Loucy (cell line): ENCODE measurements around the gene STARD8.

Experiments
- H2AFZ ChIP-seq: fragments of 200-600 bp; sonication (generic); 2 replicates; pipeline ENCODE4 v1.6.0; 2016; ENCODE audit warnings: antibody characterized with exemption, mild to moderate bottlenecking, low read length, moderate library complexity
- H3F3A ChIP-seq: fragments of 200-600 bp; 2 replicates; pipeline ENCODE4 v1.6.0; 2016; ENCODE audit warnings: antibody characterized with exemption, low read depth, mild to moderate bottlenecking
- H3K27me3 ChIP-seq: fragments of 200-600 bp; sonication (generic); 2 replicates; pipeline ENCODE4 v1.6.1; 2014; ENCODE audit warnings: low read length, mild to moderate bottlenecking; ENCODE audit not compliant: insufficient read depth, poor library complexity, severe bottlenecking
- H3K36me3 ChIP-seq: fragments of 200-600 bp; sonication (generic); 2 replicates; pipeline ENCODE4 v1.6.1; 2016; ENCODE audit warnings: low read length; ENCODE audit not compliant: insufficient read depth
- H3K4me1 ChIP-seq: fragments of 200-600 bp; sonication (generic); 2 replicates; pipeline ENCODE4 v1.5.1; 2014; ENCODE audit warnings: low read length, mild to moderate bottlenecking; ENCODE audit not compliant: insufficient read depth, poor library complexity, severe bottlenecking
- H3K4me2 ChIP-seq: fragments of 200-600 bp; sonication (generic); 2 replicates; pipeline ENCODE4 v1.6.0; 2014; ENCODE audit warnings: antibody characterized with exemption, low read length, low read depth, mild to moderate bottlenecking; ENCODE audit not compliant: poor library complexity, severe bottlenecking
- H3K4me3 ChIP-seq: fragments of 200-600 bp; sonication (generic); 2 replicates; pipeline ENCODE4 v1.5.1; 2014; ENCODE audit warnings: low read length, mild to moderate bottlenecking, mixed read lengths; ENCODE audit not compliant: poor library complexity, severe bottlenecking
- H3K79me2 ChIP-seq: fragments of 200-600 bp; sonication (generic); 2 replicates; pipeline ENCODE4 v1.6.1; 2014; ENCODE audit warnings: low read length; ENCODE audit not compliant: insufficient read depth
- H3K9ac ChIP-seq: fragments of 200-600 bp; sonication (generic); 2 replicates; pipeline ENCODE4 v1.6.0; 2014; ENCODE audit warnings: mild to moderate bottlenecking, low read depth, low read length, moderate library complexity; ENCODE audit not compliant: poor library complexity, severe bottlenecking
- H3K9me2 ChIP-seq: fragments of 200-600 bp; sonication (generic); replicated peaks from 2 replicates; pipeline ENCODE4 v1.6.1; 2016; ENCODE audit warnings: low read depth, low read length, mixed read lengths
- H3K9me3 ChIP-seq: fragments of 200-600 bp; sonication (generic); 2 replicates; pipeline ENCODE4 v1.6.1; 2014; ENCODE audit warnings: mild to moderate bottlenecking, antibody characterized with exemption, low read length, low read depth; ENCODE audit not compliant: insufficient read depth
- H4K20me1 ChIP-seq: fragments of 200-600 bp; sonication (generic); 2 replicates; pipeline ENCODE4 v1.6.0; 2014; ENCODE audit warnings: antibody characterized with exemption, low read length, mild to moderate bottlenecking; ENCODE audit not compliant: insufficient read depth, poor library complexity, severe bottlenecking
- EZH2phosphoT487 ChIP-seq: fragments of 200-600 bp; IDR thresholded peaks from 2 replicates; pipeline ENCODE4 v1.6.1; 2018; ENCODE audit warnings: antibody characterized with exemption, mild to moderate bottlenecking, moderate library complexity, borderline replicate concordance
- TF ChIP-seq, protein P1 (sequence below): fragments of 200-600 bp; sonication (generic); conservative IDR thresholded peaks from 2 replicates; pipeline ENCODE4 v1.5.1; 2014; ENCODE audit warnings: mild to moderate bottlenecking, antibody characterized with exemption, low read length

The STARD8 gene

GRCh38 chrX:68754406-68754805, 106.9 kb downstream of the STARD8 start:
- H3K9ac ChIP-seq, result no peak overlapping the region
- H3K36me3 ChIP-seq, result no peaks in the 10 kb centered on the region
- H3K9me2 ChIP-seq, result no peaks in the 10 kb centered on the region
- H2AFZ ChIP-seq, result no peak overlapping the region
- no peak overlapping the region for H3K4me2 ChIP-seq
- H4K20me1 ChIP-seq, result no peaks in the 10 kb centered on the region
- H3K4me1 ChIP-seq, result no peaks in the 10 kb centered on the region
- H3K9me3 ChIP-seq, result no peaks in the 10 kb centered on the region
- no peaks in the 10 kb centered on the region for H3K27me3 ChIP-seq
- H3F3A ChIP-seq, result no peaks in the 10 kb centered on the region
- no peaks in the 10 kb centered on the region for H3K79me2 ChIP-seq
- TF ChIP-seq, protein P1, sequence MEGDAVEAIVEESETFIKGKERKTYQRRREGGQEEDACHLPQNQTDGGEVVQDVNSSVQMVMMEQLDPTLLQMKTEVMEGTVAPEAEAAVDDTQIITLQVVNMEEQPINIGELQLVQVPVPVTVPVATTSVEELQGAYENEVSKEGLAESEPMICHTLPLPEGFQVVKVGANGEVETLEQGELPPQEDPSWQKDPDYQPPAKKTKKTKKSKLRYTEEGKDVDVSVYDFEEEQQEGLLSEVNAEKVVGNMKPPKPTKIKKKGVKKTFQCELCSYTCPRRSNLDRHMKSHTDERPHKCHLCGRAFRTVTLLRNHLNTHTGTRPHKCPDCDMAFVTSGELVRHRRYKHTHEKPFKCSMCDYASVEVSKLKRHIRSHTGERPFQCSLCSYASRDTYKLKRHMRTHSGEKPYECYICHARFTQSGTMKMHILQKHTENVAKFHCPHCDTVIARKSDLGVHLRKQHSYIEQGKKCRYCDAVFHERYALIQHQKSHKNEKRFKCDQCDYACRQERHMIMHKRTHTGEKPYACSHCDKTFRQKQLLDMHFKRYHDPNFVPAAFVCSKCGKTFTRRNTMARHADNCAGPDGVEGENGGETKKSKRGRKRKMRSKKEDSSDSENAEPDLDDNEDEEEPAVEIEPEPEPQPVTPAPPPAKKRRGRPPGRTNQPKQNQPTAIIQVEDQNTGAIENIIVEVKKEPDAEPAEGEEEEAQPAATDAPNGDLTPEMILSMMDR, result no peak
- TF ChIP-seq EZH2phosphoT487, result no peak
- no peak overlapping the region for H3K4me3 ChIP-seq

- Histone ChIP-seq H2AFZ (no peak overlapping the region), H4K20me1 (no peaks in the 10 kb centered on the region), H3K9me2 (no peaks in the 10 kb centered on the region), H3K27me3 (no peaks in the 10 kb centered on the region), H3K4me2 (no peak overlapping the region), H3K4me1 (no peaks in the 10 kb centered on the region), H3K9ac (no peak overlapping the region), H3F3A (no peaks in the 10 kb centered on the region), H3K4me3 (no peak overlapping the region), H3K36me3 (no peaks in the 10 kb centered on the region), H3K79me2 (no peaks in the 10 kb centered on the region), H3K9me3 (no peaks in the 10 kb centered on the region)
- no peak for TF ChIP-seq EZH2phosphoT487
These were observed 108.2 kb downstream of the STARD8 start for GRCh38 chrX:68755616-68756125.

DNA sequence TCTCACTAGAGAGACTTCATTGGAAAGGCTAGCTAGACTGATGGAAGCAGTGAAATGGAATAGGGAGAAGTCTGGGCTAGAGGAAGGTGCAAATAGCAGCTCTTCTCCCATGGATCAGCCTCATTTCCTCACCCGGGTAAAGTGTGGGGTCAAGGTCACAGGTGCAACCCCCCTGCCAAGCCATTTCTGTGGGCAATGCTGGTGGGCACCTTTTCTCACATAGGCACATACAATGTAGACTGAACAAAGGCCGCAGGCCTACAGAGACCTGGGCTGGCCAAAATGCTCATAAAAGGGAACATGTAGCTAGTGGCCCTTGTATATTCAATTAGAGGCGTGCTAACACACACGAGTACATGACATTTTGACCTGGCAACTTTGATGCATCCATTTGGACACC, 109.9 kb downstream of the STARD8 start:
- Histone ChIP-seq H3K4me2 (no peak overlapping the region), H3K36me3 (no peaks in the 10 kb centered on the region), H3K4me3 (no peak overlapping the region)

DNA sequence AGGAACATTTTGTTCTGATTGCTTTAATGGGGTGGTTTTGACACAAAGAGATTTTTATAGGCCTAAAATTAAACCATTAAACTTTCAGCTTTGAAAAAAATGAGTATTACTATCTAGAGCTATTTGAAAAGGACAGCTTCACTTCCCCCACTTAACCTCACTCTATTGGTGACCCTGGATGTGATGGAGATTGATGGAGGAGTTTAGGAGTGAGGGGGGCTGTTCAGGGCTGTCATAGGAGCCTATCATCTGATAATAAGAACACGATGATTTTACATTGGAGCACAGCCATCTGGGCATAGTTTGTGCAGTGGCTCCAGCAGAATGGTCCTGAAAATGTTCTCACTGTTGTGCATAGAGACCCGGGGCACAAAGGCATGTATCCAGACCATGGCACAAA, 110.3 kb downstream of the STARD8 start:
- H3K9ac ChIP-seq, result no peak overlapping the region
- no peaks in the 10 kb centered on the region for H3K4me1 ChIP-seq
- H3K27me3 ChIP-seq, result no peaks in the 10 kb centered on the region
- H4K20me1 ChIP-seq, result no peaks in the 10 kb centered on the region
- no peaks in the 10 kb centered on the region for H3K36me3 ChIP-seq
- H3K4me2 ChIP-seq, result no peak overlapping the region
- no peaks in the 10 kb centered on the region for H3F3A ChIP-seq
- no peaks in the 10 kb centered on the region for H3K79me2 ChIP-seq
- H3K4me3 ChIP-seq, result no peak overlapping the region
- TF ChIP-seq, protein P1, result no peak
- TF ChIP-seq EZH2phosphoT487, result no peak
- no peaks in the 10 kb centered on the region for H3K9me3 ChIP-seq
- H2AFZ ChIP-seq, result no peak overlapping the region
- no peaks in the 10 kb centered on the region for H3K9me2 ChIP-seq

More for the DNA sequence above, 109.9 kb downstream of the STARD8 start:
- no peak overlapping the region for H2AFZ ChIP-seq
- TF ChIP-seq, protein P1, result no peak
- TF ChIP-seq EZH2phosphoT487, result no peak
- no peaks in the 10 kb centered on the region for H3F3A ChIP-seq
- no peak overlapping the region for H3K9ac ChIP-seq
- no peaks in the 10 kb centered on the region for H3K9me3 ChIP-seq
- no peaks in the 10 kb centered on the region for H3K4me1 ChIP-seq
- H4K20me1 ChIP-seq, result no peaks in the 10 kb centered on the region
- H3K79me2 ChIP-seq, result no peaks in the 10 kb centered on the region
- H3K9me2 ChIP-seq, result no peaks in the 10 kb centered on the region
- H3K27me3 ChIP-seq, result no peaks in the 10 kb centered on the region
